Measurements from ENCODE around the gene EEF1A2.

GRCh38 chr20:63505281-63505680 lies 6.4 kb upstream of the EEF1A2 start:
- TF ChIP-seq ESRRG (CRISPR knock-in tag; IDR thresholded peaks at IDR 0.05): no peak
- no peak for TF ChIP-seq ZFP3 (CRISPR knock-in tag; IDR thresholded peaks at IDR 0.05)
- TF ChIP-seq PPARA (CRISPR knock-in tag; IDR thresholded peaks at IDR 0.05; ENCODE audit: borderline replicate concordance): no peak
- no peak for TF ChIP-seq ZFP30 (CRISPR knock-in tag; IDR thresholded peaks at IDR 0.05)
- no peak for TF ChIP-seq BACH2 (CRISPR knock-in tag; IDR thresholded peaks at IDR 0.05; ENCODE audit: borderline replicate concordance)
- TF ChIP-seq CSRNP3 (CRISPR knock-in tag; IDR thresholded peaks at IDR 0.05): no peak
- no peak for TF ChIP-seq POU6F1 (CRISPR knock-in tag; IDR thresholded peaks at IDR 0.05; ENCODE audit: borderline replicate concordance, low read depth)
- TF ChIP-seq GLIS3 (CRISPR knock-in tag; IDR thresholded peaks at IDR 0.05): no peak
- TF ChIP-seq TCF4 (CRISPR knock-in tag; IDR thresholded peaks at IDR 0.05; ENCODE audit: borderline replicate concordance): no peak
- TF ChIP-seq ZNF8 (CRISPR knock-in tag; IDR thresholded peaks at IDR 0.05): no peak
- no peak for TF ChIP-seq ZC3H10 (CRISPR knock-in tag; IDR thresholded peaks at IDR 0.05)
- no peak for TF ChIP-seq TSHZ2 (CRISPR knock-in tag; IDR thresholded peaks at IDR 0.05)

Measured in SK-N-SH treated with all-trans-retinoic acid at 6 μM for 48 hours (cell line).